Measurements from ENCODE around the gene KSR2. TPM values are rescaled to one million over a fixed set of nuclear protein-coding genes. Genes with fewer than 3 reads are reported as not detected.

Gene KSR2
- total and polyA plus RNA-seq, 7 donors, result under 0.01 to 0.04 (median 0.02) TPM; not detected in 2

- TF ChIP-seq CTCF (IDR thresholded peaks at IDR 0.05), result no peak
- no peaks in the 10 kb centered on the region for H3K36me3 ChIP-seq (ENCODE audit: insufficient read depth in 1 of 2, low read depth in 1 of 2)
- H3K4me3 ChIP-seq, result no peak overlapping the region
- no peaks in the 10 kb centered on the region for H3K27me3 ChIP-seq (ENCODE audit: insufficient read depth in 3 of 3, low read length in 2 of 3)
- H3K9me3 ChIP-seq, result peaks cover 4% of the 10 kb centered on the region
- DNase-seq (no peak), ATAC-seq (no peak)
- intact Hi-C loops (cut with DNase I), result no loop called here
- WGBS, 3 donors, result 80 to 81% (median 80%) methylated on average over 3 of the region's 3 CpGs
- no peaks in the 10 kb centered on the region for H3K4me1 ChIP-seq
- H3K27ac ChIP-seq, result no peak overlapping the region
Observed at GRCh38 chr12:117545216-117545615, 423.6 kb downstream of the KSR2 start.

GRCh38 chr12:117540011-117540410 is 428.8 kb downstream of the KSR2 start:
- WGBS, 3 donors, result 47 to 62% (median 55%) methylated on average over 5 of the region's 5 CpGs
- Histone ChIP-seq H3K9me3 (peaks cover 4% of the 10 kb centered on the region), H3K27me3 (ENCODE audit: insufficient read depth in 3 of 3, low read length in 2 of 3) (no peaks in the 10 kb centered on the region), H3K36me3 (ENCODE audit: insufficient read depth in 1 of 2, low read depth in 1 of 2) (no peaks in the 10 kb centered on the region), H3K27ac (no peak overlapping the region), H3K4me1 (no peaks in the 10 kb centered on the region), H3K4me3 (no peak overlapping the region)
- no peak for DNase-seq
- intact Hi-C loops (cut with DNase I), result no loop called here
- TF ChIP-seq CTCF (IDR thresholded peaks at IDR 0.05), result no peak
- ATAC-seq, result no peak

GRCh38 chr12:117538926-117539325 is 429.9 kb downstream of the KSR2 start:
- DNase-seq, result no peak
- intact Hi-C loops (cut with DNase I), result no loop called here
- Histone ChIP-seq H3K4me1 (no peaks in the 10 kb centered on the region), H3K36me3 (ENCODE audit: insufficient read depth in 1 of 2, low read depth in 1 of 2) (no peaks in the 10 kb centered on the region), H3K9me3 (peaks cover 3% of the 10 kb centered on the region), H3K4me3 (no peak overlapping the region), H3K27me3 (ENCODE audit: insufficient read depth in 3 of 3, low read length in 2 of 3) (no peaks in the 10 kb centered on the region), H3K27ac (no peak overlapping the region)
- TF ChIP-seq CTCF (IDR thresholded peaks at IDR 0.05), result no peak
- WGBS, 3 donors, result 60 to 83% (median 82%) methylated on average over 1 of the region's 1 CpG
- no peak for ATAC-seq

GRCh38 chr12:117538032-117538690 is 430.6 kb downstream of the KSR2 start:
- Histone ChIP-seq H3K4me3 (no peak overlapping the region), H3K4me1 (peaks cover 4% of the 10 kb centered on the region), H3K9me3 (no peaks in the 10 kb centered on the region), H3K27me3 (ENCODE audit: insufficient read depth in 3 of 3, low read length in 2 of 3) (no peaks in the 10 kb centered on the region), H3K36me3 (ENCODE audit: insufficient read depth in 1 of 2, low read depth in 1 of 2) (no peaks in the 10 kb centered on the region), H3K27ac (no peak overlapping the region)
- ATAC-seq (no peak), DNase-seq (no peak)
- TF ChIP-seq CTCF (IDR thresholded peaks at IDR 0.05), result no peak
- intact Hi-C loops (cut with DNase I), result no loop called here
- 78 to 80% (median 79%) methylated on average over 8 of the region's 8 CpGs for WGBS, 3 donors

GRCh38 chr12:117533687-117534086 is 435.1 kb downstream of the KSR2 start:
- Histone ChIP-seq H3K27ac (peak overlapping the region; percentile 69), H3K9me3 (no peaks in the 10 kb centered on the region), H3K27me3 (ENCODE audit: insufficient read depth in 3 of 3, low read length in 2 of 3) (no peaks in the 10 kb centered on the region), H3K4me3 (no peak overlapping the region), H3K36me3 (ENCODE audit: insufficient read depth in 1 of 2, low read depth in 1 of 2) (no peaks in the 10 kb centered on the region), H3K4me1 (peaks cover 14% of the 10 kb centered on the region)
- 16 to 31% (median 25%) methylated on average over 6 of the region's 6 CpGs for WGBS, 3 donors
- DNase-seq (peak; percentile 43 to 85), ATAC-seq (peak; percentile 92 to 97 (median 96))
- intact Hi-C loops (cut with DNase I), result loop anchor here in 1 of 2 donors (5.0 kb wide), 1 partner anchor 46 kb away; no protein-coding TSS in a partner anchor
- no peak for TF ChIP-seq CTCF (IDR thresholded peaks at IDR 0.05)

Measured in psoas muscle (tissue), 8 donors.